Sigmoid colon (tissue), 7 donors: Measurements from ENCODE around the gene IGFLR1. TPM values are rescaled to one million over a fixed set of nuclear protein-coding genes. Genes with fewer than 3 reads are reported as not detected.

Source experiments
- DNase-seq: peaks from one replicate; pipeline ENCODE4 v3.0.0-alpha.2; 2019
- H3K27ac ChIP-seq, 4 donors: fragments of 200-600 bp; sonication (generic); one replicate each; pipeline ENCODE4 v1.5.1; 2016 to 2019; ENCODE audit warnings: mild to moderate bottlenecking in 1 of 4
- H3K27me3 ChIP-seq, 3 donors: fragments of 200-600 bp; sonication (generic); one replicate each; pipeline ENCODE4 v1.5.1; 2019; ENCODE audit warnings: mild to moderate bottlenecking in 1 of 3
- H3K36me3 ChIP-seq, 4 donors: fragments of 200-600 bp; sonication (generic); one replicate each; pipeline ENCODE4 v1.5.1; 2016 to 2019
- H3K4me1 ChIP-seq, 4 donors: fragments of 200-600 bp; sonication (generic); one replicate each; pipeline ENCODE4 v1.5.1; 2017 to 2019
- H3K4me3 ChIP-seq, 4 donors: fragments of 200-600 bp; sonication (generic); one replicate each; pipeline ENCODE4 v1.5.1; 2017 to 2019; ENCODE audit warnings: mild to moderate bottlenecking in 2 of 4, moderate library complexity in 1 of 4
- H3K9me3 ChIP-seq, 4 donors: fragments of 200-600 bp in 3 of 4; sonication (generic) in 3 of 4; one replicate each; pipeline versions ENCODE4 v1.5.1 to v1.6.1; 2013 to 2019
- EP300 ChIP-seq, 4 donors: sonication (generic); formaldehyde crosslinking; IDR thresholded peaks; one replicate each; pipeline ENCODE4 v1.6.1; 2017; ENCODE audit warnings: antibody characterized with exemption in 4 of 4
- POLR2A ChIP-seq, 2 donors: fragments of 450-650 bp; IDR thresholded peaks; one replicate each; pipeline ENCODE4 v1.6.1; 2016; ENCODE audit warnings: antibody characterized with exemption in 2 of 2, mild to moderate bottlenecking in 2 of 2, moderate library complexity in 2 of 2
- POLR2AphosphoS5 ChIP-seq, 4 donors: sonication (generic); formaldehyde crosslinking; IDR thresholded peaks; one replicate each; pipeline ENCODE4 v1.6.1; 2017; ENCODE audit warnings: antibody characterized with exemption in 4 of 4
- WGBS, 2 donors: extraction: QIAGEN DNeasy Blood & Tissue Kit; methylation state at CpG; one replicate each; pipeline ENCODE4 v1.1.7; 2013; 5-methylcytosine and 5-hydroxymethylcytosine counted together
- intact Hi-C: fragments of 100-400 bp; cut with DNase I; formaldehyde crosslinking; loops from one replicate; pipeline ENCODE4 v1.15.1; 2023
- polyA plus RNA-seq, 3 donors: library from polyadenylated mRNA; stranded (reverse); fragments of 200-250 nt; gene quantifications; one replicate each; pipeline ENCODE4 v1.2.3, GENCODE V29; 2013
- total RNA-seq, 4 donors: library from RNA; depleted of rRNA; stranded (reverse); fragments of >200 nt; gene quantifications; one replicate each; pipeline ENCODE4 v1.1.0, GENCODE V29; 2016
- TF ChIP-seq, protein P1 (sequence below), 4 experiments: fragments of 450-650 bp in 3 of 4; fragments of 200-600 bp in 1 of 4; IDR thresholded peaks; one replicate each; pipeline ENCODE4 v1.5.1; 2016 to 2019; ENCODE audit warnings: antibody characterized with exemption in 4 of 4, mild to moderate bottlenecking in 3 of 4, moderate library complexity in 2 of 4
- donor health status: healthy with polysubstance abuse.
- donor health status: Bipolar disorder and iron deficiency.
- donor health status: healthy.

The IGFLR1 gene
- total and polyA plus RNA-seq, 7 donors: 2.5 to 25.0 (median 9.0) TPM

GRCh38 chr19:35689836-35690235, 52.4 kb downstream of the IGFLR1 start:
- TF ChIP-seq, protein P1, sequence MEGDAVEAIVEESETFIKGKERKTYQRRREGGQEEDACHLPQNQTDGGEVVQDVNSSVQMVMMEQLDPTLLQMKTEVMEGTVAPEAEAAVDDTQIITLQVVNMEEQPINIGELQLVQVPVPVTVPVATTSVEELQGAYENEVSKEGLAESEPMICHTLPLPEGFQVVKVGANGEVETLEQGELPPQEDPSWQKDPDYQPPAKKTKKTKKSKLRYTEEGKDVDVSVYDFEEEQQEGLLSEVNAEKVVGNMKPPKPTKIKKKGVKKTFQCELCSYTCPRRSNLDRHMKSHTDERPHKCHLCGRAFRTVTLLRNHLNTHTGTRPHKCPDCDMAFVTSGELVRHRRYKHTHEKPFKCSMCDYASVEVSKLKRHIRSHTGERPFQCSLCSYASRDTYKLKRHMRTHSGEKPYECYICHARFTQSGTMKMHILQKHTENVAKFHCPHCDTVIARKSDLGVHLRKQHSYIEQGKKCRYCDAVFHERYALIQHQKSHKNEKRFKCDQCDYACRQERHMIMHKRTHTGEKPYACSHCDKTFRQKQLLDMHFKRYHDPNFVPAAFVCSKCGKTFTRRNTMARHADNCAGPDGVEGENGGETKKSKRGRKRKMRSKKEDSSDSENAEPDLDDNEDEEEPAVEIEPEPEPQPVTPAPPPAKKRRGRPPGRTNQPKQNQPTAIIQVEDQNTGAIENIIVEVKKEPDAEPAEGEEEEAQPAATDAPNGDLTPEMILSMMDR (IDR thresholded peaks at IDR 0.05): no peak
- TF ChIP-seq POLR2A (IDR thresholded peaks at IDR 0.05) (no peak), EP300 (IDR thresholded peaks at IDR 0.05) (no peak), POLR2AphosphoS5 (IDR thresholded peaks at IDR 0.05) (no peak)
- intact Hi-C loops: no loop called here
- Histone ChIP-seq H3K27ac (no peak overlapping the region), H3K9me3 (no peaks in the 10 kb centered on the region), H3K27me3 (no peaks in the 10 kb centered on the region), H3K4me1 (no peaks in the 10 kb centered on the region), H3K36me3 (no peaks in the 10 kb centered on the region), H3K4me3 (no peak overlapping the region)
- WGBS, 2 donors: 70 to 81% methylated on average over 4 of the region's 4 CpGs
- DNase-seq: no peak

Other genes starting within 250 kb of the IGFLR1 start
- gene DMKN, start 228.8 kb downstream of the IGFLR1 start, total RNA-seq: 10 to 100 TPM in 3 of 4 donors, 1 to 10 TPM in 1; 6.1 to 39.0 (median 24.4) TPM
- gene DMKN, start 228.8 kb downstream of the IGFLR1 start, polyA plus RNA-seq: 10 to 100 TPM in 1 of 3 donors, 1 to 10 TPM in 2; 5.5 to 20.6 (median 9.0) TPM
- not detected for gene SBSN, start 214.1 kb downstream of the IGFLR1 start, total RNA-seq
- 1 to 10 TPM in 1 of 3 donors, under 1 TPM in 1, not detected in 1; 0.17 to 1.2 TPM for gene SBSN, start 214.1 kb downstream of the IGFLR1 start, polyA plus RNA-seq
- not detected for gene GAPDHS, start 209.0 kb downstream of the IGFLR1 start, total RNA-seq
- not detected for gene GAPDHS, start 209.0 kb downstream of the IGFLR1 start, polyA plus RNA-seq
- gene TMEM147, start 196.8 kb downstream of the IGFLR1 start, total RNA-seq: 10 to 100 TPM; 60.1 to 72.5 (median 69.3) TPM
- 100 to 1,000 TPM in 1 of 3 donors, 10 to 100 TPM in 2; 24.5 to 123 (median 46.2) TPM for gene TMEM147, start 196.8 kb downstream of the IGFLR1 start, polyA plus RNA-seq
- not detected for gene ATP4A, start 178.8 kb downstream of the IGFLR1 start, total RNA-seq
- gene ATP4A, start 178.8 kb downstream of the IGFLR1 start, polyA plus RNA-seq: under 1 TPM in 1 of 3 donors, not detected in 2; 0.10 TPM
- not detected for gene PMIS2, start 156.3 kb downstream of the IGFLR1 start, total RNA-seq
- gene PMIS2, start 156.3 kb downstream of the IGFLR1 start, polyA plus RNA-seq: not detected
- 1 to 10 TPM; 4.6 to 9.6 (median 6.1) TPM for gene HAUS5, start 129.7 kb downstream of the IGFLR1 start, total RNA-seq
- gene HAUS5, start 129.7 kb downstream of the IGFLR1 start, polyA plus RNA-seq: 10 to 100 TPM in 1 of 3 donors, 1 to 10 TPM in 2; 1.2 to 14.8 (median 1.6) TPM
- 10 to 100 TPM; 43.5 to 61.2 (median 53.2) TPM for gene RBM42, start 113.4 kb downstream of the IGFLR1 start, total RNA-seq
- 10 to 100 TPM; 51.3 to 78.3 (median 55.9) TPM for gene RBM42, start 113.4 kb downstream of the IGFLR1 start, polyA plus RNA-seq
- 1 to 10 TPM in 2 of 4 donors, under 1 TPM in 1, not detected in 1; 0.55 to 2.3 (median 1.1) TPM for gene ETV2, start 100.7 kb downstream of the IGFLR1 start, total RNA-seq
- gene ETV2, start 100.7 kb downstream of the IGFLR1 start, polyA plus RNA-seq: 1 to 10 TPM; 2.0 to 5.4 (median 4.9) TPM
- 100 to 1,000 TPM; 593 to 780 (median 696) TPM for gene COX6B1, start 94.1 kb downstream of the IGFLR1 start, total RNA-seq
- 1,000 to 10,000 TPM; 1,177 to 1,718 (median 1,686) TPM for gene COX6B1, start 94.1 kb downstream of the IGFLR1 start, polyA plus RNA-seq
- under 1 TPM in 1 of 4 donors, not detected in 3; 0.55 TPM for gene UPK1A, start 75.9 kb downstream of the IGFLR1 start, total RNA-seq
- gene UPK1A, start 75.9 kb downstream of the IGFLR1 start, polyA plus RNA-seq: not detected
- gene ZBTB32, start 37.9 kb downstream of the IGFLR1 start, total RNA-seq: not detected
- 1 to 10 TPM in 1 of 3 donors, not detected in 2; 3.1 TPM for gene ZBTB32, start 37.9 kb downstream of the IGFLR1 start, polyA plus RNA-seq
- 10 to 100 TPM in 3 of 4 donors, 1 to 10 TPM in 1; 6.4 to 27.3 (median 15.3) TPM for gene KMT2B, start 24.4 kb downstream of the IGFLR1 start, total RNA-seq
- gene KMT2B, start 24.4 kb downstream of the IGFLR1 start, polyA plus RNA-seq: 10 to 100 TPM in 2 of 3 donors, 1 to 10 TPM in 1; 7.4 to 32.2 (median 12.0) TPM
- 10 to 100 TPM; 16.3 to 53.5 (median 27.9) TPM for gene U2AF1L4, start 3.0 kb upstream of the IGFLR1 start, total RNA-seq
- 10 to 100 TPM; 12.7 to 23.4 (median 16.0) TPM for gene U2AF1L4, start 3.0 kb upstream of the IGFLR1 start, polyA plus RNA-seq
- 10 to 100 TPM; 27.8 to 44.9 (median 36.6) TPM for gene PSENEN, start 3.2 kb upstream of the IGFLR1 start, total RNA-seq
- gene PSENEN, start 3.2 kb upstream of the IGFLR1 start, polyA plus RNA-seq: 10 to 100 TPM; 48.0 to 72.3 (median 59.4) TPM
- gene LIN37, start 6.1 kb upstream of the IGFLR1 start, total RNA-seq: 10 to 100 TPM; 12.5 to 19.1 (median 15.9) TPM
- gene LIN37, start 6.1 kb upstream of the IGFLR1 start, polyA plus RNA-seq: 10 to 100 TPM in 2 of 3 donors, 1 to 10 TPM in 1; 8.4 to 13.6 (median 11.3) TPM
- gene HSPB6, start 14.6 kb upstream of the IGFLR1 start, total RNA-seq: 100 to 1,000 TPM in 3 of 4 donors, 10 to 100 TPM in 1; 59.4 to 275 (median 154) TPM
- gene HSPB6, start 14.6 kb upstream of the IGFLR1 start, polyA plus RNA-seq: 10 to 100 TPM in 2 of 3 donors, 1 to 10 TPM in 1; 4.4 to 36.6 (median 35.9) TPM
- 1 to 10 TPM; 2.9 to 6.1 (median 5.2) TPM for gene PROSER3, start 15.7 kb upstream of the IGFLR1 start, total RNA-seq
- 10 to 100 TPM in 1 of 3 donors, 1 to 10 TPM in 2; 2.4 to 16.5 (median 3.5) TPM for gene PROSER3, start 15.7 kb upstream of the IGFLR1 start, polyA plus RNA-seq
- 10 to 100 TPM in 2 of 4 donors, 1 to 10 TPM in 2; 4.4 to 11.9 (median 8.5) TPM for gene ARHGAP33, start 33.1 kb upstream of the IGFLR1 start, total RNA-seq
- gene ARHGAP33, start 33.1 kb upstream of the IGFLR1 start, polyA plus RNA-seq: 10 to 100 TPM in 1 of 3 donors, 1 to 10 TPM in 1, under 1 TPM in 1; 0.60 to 10.6 (median 1.2) TPM
- gene PRODH2, start 70.4 kb upstream of the IGFLR1 start, total RNA-seq: not detected
- gene PRODH2, start 70.4 kb upstream of the IGFLR1 start, polyA plus RNA-seq: not detected
- not detected for gene NPHS1, start 110.1 kb upstream of the IGFLR1 start, total RNA-seq
- gene NPHS1, start 110.1 kb upstream of the IGFLR1 start, polyA plus RNA-seq: under 1 TPM in 2 of 3 donors, not detected in 1; under 0.01 to 0.35 TPM
- gene KIRREL2, start 114.5 kb upstream of the IGFLR1 start, total RNA-seq: under 1 TPM in 1 of 4 donors, not detected in 3; 0.16 TPM
- gene KIRREL2, start 114.5 kb upstream of the IGFLR1 start, polyA plus RNA-seq: under 1 TPM in 2 of 3 donors, not detected in 1; under 0.01 to 0.34 TPM
- 10 to 100 TPM in 1 of 4 donors, 1 to 10 TPM in 3; 3.6 to 11.3 (median 7.0) TPM for gene APLP1, start 126.1 kb upstream of the IGFLR1 start, total RNA-seq
- gene APLP1, start 126.1 kb upstream of the IGFLR1 start, polyA plus RNA-seq: 1 to 10 TPM in 1 of 3 donors, not detected in 2; 4.4 TPM
- gene NFKBID, start 158.1 kb upstream of the IGFLR1 start, total RNA-seq: 1 to 10 TPM; 2.5 to 7.8 (median 6.6) TPM
- gene NFKBID, start 158.1 kb upstream of the IGFLR1 start, polyA plus RNA-seq: 1 to 10 TPM; 1.2 to 9.6 (median 4.4) TPM
- 1 to 10 TPM in 3 of 4 donors, not detected in 1; 3.5 to 5.8 (median 3.9) TPM for gene HCST, start 160.1 kb upstream of the IGFLR1 start, total RNA-seq
- 10 to 100 TPM in 2 of 3 donors, 1 to 10 TPM in 1; 2.4 to 36.1 (median 13.9) TPM for gene HCST, start 160.1 kb upstream of the IGFLR1 start, polyA plus RNA-seq
- 100 to 1,000 TPM in 3 of 4 donors, 10 to 100 TPM in 1; 71.5 to 172 (median 126) TPM for gene TYROBP, start 165.8 kb upstream of the IGFLR1 start, total RNA-seq
- 100 to 1,000 TPM in 2 of 3 donors, 10 to 100 TPM in 1; 95.8 to 211 (median 125) TPM for gene TYROBP, start 165.8 kb upstream of the IGFLR1 start, polyA plus RNA-seq
- gene LRFN3, start 193.9 kb upstream of the IGFLR1 start, total RNA-seq: 1 to 10 TPM; 4.6 to 7.2 (median 6.6) TPM
- gene LRFN3, start 193.9 kb upstream of the IGFLR1 start, polyA plus RNA-seq: 1 to 10 TPM; 5.3 to 9.7 (median 6.0) TPM